ENCODE results near the gene SPC24.

SPC24 gene

DNA sequence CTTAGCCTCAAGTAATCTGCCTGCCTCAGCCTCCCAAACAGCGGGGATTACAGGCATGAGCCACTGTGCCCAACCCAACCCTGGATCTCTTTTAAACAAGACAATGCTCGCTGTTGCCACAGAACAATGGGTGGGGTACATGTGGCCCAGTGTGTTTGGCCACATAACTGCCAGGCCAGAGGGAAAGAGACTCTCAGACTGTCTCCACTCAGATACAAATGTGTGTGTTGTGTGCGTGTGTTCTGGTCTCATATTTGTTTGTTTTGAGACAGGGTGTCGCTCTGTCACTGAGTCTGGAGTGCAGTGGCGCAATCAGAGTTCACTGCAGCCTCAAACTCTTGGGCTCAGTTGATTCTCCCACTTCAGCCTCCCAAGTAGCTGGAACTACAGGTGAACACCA, 40.5 kb downstream of the SPC24 start:
- TF ChIP-seq TAF1 (IDR thresholded peaks at IDR 0.05; ENCODE audit: borderline replicate concordance, insufficient read depth, low read length): no peak
- no peak for TF ChIP-seq SIN3A (IDR thresholded peaks at IDR 0.05; ENCODE audit: borderline replicate concordance, insufficient read depth, low read length)

DNA sequence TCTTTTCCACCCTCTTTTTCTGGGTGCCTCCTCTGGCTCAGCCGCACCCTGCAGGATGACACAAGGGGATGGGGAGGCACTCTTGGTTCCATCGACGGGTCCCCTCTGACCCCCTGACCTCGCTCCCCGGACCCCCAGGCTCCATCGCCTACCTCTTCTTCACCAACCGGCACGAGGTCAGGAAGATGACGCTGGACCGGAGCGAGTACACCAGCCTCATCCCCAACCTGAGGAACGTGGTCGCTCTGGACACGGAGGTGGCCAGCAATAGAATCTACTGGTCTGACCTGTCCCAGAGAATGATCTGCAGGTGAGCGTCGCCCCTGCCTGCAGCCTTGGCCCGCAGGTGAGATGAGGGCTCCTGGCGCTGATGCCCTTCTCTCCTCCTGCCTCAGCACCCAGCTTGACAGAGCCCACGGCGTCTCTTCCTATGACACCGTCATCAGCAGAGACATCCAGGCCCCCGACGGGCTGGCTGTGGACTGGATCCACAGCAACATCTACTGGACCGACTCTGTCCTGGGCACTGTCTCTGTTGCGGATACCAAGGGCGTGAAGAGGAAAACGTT, 42.4 kb downstream of the SPC24 start:
- TF ChIP-seq REST (IDR thresholded peaks at IDR 0.05; ENCODE audit: insufficient read depth in 1 of 2, low read depth in 2 of 2, low read length in 2 of 2) (no peak), SIN3A (IDR thresholded peaks at IDR 0.05; ENCODE audit: borderline replicate concordance, insufficient read depth, low read length) (no peak), POLR2AphosphoS5 (IDR thresholded peaks at IDR 0.05; ENCODE audit: low read depth, low read length) (no peak), TAF1 (IDR thresholded peaks at IDR 0.05; ENCODE audit: borderline replicate concordance, insufficient read depth, low read length) (no peak), FOXP2 (optimal IDR thresholded peaks at IDR 0.05; ENCODE audit: borderline replicate concordance, extremely low read depth, extremely low read length, insufficient read depth) (no peak)

DNA sequence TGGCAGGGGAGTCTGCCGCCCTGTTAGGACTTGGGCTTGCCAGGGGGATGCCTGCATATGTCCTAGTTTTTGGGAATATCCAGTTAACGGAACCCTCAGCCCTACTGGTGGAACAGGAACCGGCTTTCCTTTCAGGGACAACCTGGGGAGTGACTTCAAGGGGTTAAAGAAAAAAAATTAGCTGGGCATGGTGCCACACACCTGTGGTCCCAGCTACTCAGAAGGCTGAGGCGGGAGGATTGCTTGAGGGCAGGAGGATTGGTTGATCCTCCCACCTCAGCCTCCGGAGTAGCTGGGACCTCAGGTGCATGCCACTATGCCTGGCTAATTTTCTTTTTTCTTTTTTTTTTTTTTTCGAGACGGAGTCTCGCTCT, 43.8 kb downstream of the SPC24 start:
- TF ChIP-seq SIN3A (IDR thresholded peaks at IDR 0.05; ENCODE audit: borderline replicate concordance, insufficient read depth, low read length): no peak
- no peak for TF ChIP-seq FOXP2 (optimal IDR thresholded peaks at IDR 0.05; ENCODE audit: borderline replicate concordance, extremely low read depth, extremely low read length, insufficient read depth)
- no peak for TF ChIP-seq REST (IDR thresholded peaks at IDR 0.05; ENCODE audit: insufficient read depth in 1 of 2, low read depth in 2 of 2, low read length in 2 of 2)

- TF ChIP-seq TAF1 (IDR thresholded peaks at IDR 0.05; ENCODE audit: borderline replicate concordance, insufficient read depth, low read length): no peak
- TF ChIP-seq FOXP2 (optimal IDR thresholded peaks at IDR 0.05; ENCODE audit: borderline replicate concordance, extremely low read depth, extremely low read length, insufficient read depth): no peak
- no peak for TF ChIP-seq SIN3A (IDR thresholded peaks at IDR 0.05; ENCODE audit: borderline replicate concordance, insufficient read depth, low read length)
- TF ChIP-seq REST (IDR thresholded peaks at IDR 0.05; ENCODE audit: insufficient read depth in 1 of 2, low read depth in 2 of 2, low read length in 2 of 2): no peak
- TF ChIP-seq POLR2AphosphoS5 (IDR thresholded peaks at IDR 0.05; ENCODE audit: low read depth, low read length): no peak
Observed at GRCh38 chr19:11111117-11111770, 44.3 kb downstream of the SPC24 start.

- no peak for TF ChIP-seq SIN3A (IDR thresholded peaks at IDR 0.05; ENCODE audit: borderline replicate concordance, insufficient read depth, low read length)
- TF ChIP-seq POLR2AphosphoS5 (IDR thresholded peaks at IDR 0.05; ENCODE audit: low read depth, low read length): no peak
Observed at GRCh38 chr19:11108746-11109145, 46.8 kb downstream of the SPC24 start.

GRCh38 chr19:11106477-11106876, 49.1 kb downstream of the SPC24 start:
- TF ChIP-seq SIN3A (IDR thresholded peaks at IDR 0.05; ENCODE audit: borderline replicate concordance, insufficient read depth, low read length) (no peak), TAF1 (IDR thresholded peaks at IDR 0.05; ENCODE audit: borderline replicate concordance, insufficient read depth, low read length) (no peak), REST (IDR thresholded peaks at IDR 0.05; ENCODE audit: insufficient read depth in 1 of 2, low read depth in 2 of 2, low read length in 2 of 2) (no peak), FOXP2 (optimal IDR thresholded peaks at IDR 0.05; ENCODE audit: borderline replicate concordance, extremely low read depth, extremely low read length, insufficient read depth) (no peak), POLR2AphosphoS5 (IDR thresholded peaks at IDR 0.05; ENCODE audit: low read depth, low read length) (no peak)
